ENCODE data around the gene TBCE.
"Not testable (repeated sequence)": the region's sequence is repeated elsewhere in the genome, so short reads cannot be mapped to it uniquely, and the experiment has no call there.

The TBCE gene

GRCh38 chr1:235455823-235456222 lies 88.6 kb downstream of the TBCE start:
- no peak for DNase-seq (ENCODE audit: low read depth)

- DNase-seq (ENCODE audit: low read depth) = not testable (repeated sequence)
Measured at GRCh38 chr1:235457856-235458255, 90.6 kb downstream of the TBCE start.

DNA sequence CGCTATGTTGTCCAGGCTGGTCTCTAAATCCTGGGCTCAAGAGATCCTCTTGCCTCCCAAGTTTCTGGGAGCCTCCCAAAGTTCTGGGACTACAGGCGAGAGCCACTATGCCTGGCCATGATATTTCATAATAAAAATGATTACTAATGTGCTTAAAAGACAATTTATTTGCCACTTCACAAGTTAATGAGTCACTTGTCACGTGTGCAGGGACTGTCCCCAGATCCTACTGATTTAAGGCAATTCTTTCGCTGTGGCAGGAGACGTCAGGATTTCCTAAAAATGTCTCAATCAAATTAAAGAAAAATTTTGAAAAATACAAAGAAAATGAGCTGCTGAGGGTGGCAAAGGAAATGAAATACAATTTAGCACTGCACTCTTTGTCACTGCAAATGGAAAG lies 93.5 kb downstream of the TBCE start:
- no peak for DNase-seq (ENCODE audit: low read depth)

- DNase-seq (ENCODE audit: low read depth) = no peak
Measured at GRCh38 chr1:235461954-235462353, 94.7 kb downstream of the TBCE start.

DNA sequence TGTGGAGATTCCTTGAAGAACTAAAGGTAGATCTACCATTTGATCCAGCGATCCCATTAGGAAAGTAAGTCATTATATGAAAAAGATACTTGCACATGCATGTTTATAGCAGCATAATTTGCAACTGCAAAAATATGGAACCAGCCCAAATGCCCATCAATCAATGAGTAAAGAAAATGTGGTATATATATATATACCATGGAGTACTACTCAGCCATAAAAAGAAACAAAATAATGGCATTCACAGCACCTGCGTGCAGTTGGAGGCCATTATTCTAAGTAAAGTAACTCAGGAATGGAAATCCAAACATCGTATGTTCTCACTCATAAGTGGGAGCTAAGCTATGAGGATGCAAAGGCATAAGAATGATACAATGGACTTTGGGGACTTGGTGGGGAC lies 95.6 kb downstream of the TBCE start:
- DNase-seq (ENCODE audit: low read depth) = not testable (repeated sequence)

- no peak for DNase-seq (ENCODE audit: low read depth)
Measured at GRCh38 chr1:235465066-235465465, 97.8 kb downstream of the TBCE start.

GRCh38 chr1:235468004-235468403 lies 100.8 kb downstream of the TBCE start:
- no peak for DNase-seq (ENCODE audit: low read depth)

DNA sequence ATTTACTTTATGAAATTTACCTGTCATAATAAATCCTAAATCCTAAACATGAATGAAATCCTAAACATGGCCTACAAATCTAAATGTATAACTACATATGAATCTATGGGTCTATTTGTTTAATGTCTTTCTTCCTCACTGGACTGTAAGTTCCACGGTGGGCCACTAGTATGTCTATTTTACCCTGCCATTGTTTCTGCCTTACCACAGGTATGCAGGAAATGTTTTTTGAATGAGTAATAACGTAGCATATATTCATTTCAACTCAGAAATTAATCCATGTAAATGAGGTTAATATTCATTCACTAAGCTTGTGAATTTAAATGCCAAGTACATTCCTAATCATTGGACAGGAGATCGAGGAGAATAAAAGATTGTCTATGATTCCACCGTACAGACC lies 101.7 kb downstream of the TBCE start:
- no peak for DNase-seq (ENCODE audit: low read depth)

DNA sequence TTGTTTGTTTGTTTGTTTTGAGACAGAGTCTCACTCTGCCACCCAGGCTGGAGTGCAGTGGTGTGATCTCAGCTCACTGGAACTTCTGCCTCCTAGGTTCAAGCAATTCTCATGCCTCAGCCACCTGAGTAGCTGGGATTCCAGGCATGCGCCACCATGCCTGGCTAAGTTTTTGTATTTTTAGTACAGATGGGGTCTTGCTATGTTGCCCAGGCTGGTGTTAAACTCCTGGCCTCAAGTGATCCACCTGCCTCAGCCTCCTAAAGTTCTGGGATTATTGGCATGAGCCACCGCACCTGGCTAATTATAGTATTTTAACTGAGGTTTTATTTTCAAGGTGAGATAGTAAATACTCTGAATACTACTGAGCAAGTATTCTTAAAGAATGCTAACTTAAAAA lies 102.7 kb downstream of the TBCE start:
- DNase-seq (ENCODE audit: low read depth) = not testable (repeated sequence)

DNA sequence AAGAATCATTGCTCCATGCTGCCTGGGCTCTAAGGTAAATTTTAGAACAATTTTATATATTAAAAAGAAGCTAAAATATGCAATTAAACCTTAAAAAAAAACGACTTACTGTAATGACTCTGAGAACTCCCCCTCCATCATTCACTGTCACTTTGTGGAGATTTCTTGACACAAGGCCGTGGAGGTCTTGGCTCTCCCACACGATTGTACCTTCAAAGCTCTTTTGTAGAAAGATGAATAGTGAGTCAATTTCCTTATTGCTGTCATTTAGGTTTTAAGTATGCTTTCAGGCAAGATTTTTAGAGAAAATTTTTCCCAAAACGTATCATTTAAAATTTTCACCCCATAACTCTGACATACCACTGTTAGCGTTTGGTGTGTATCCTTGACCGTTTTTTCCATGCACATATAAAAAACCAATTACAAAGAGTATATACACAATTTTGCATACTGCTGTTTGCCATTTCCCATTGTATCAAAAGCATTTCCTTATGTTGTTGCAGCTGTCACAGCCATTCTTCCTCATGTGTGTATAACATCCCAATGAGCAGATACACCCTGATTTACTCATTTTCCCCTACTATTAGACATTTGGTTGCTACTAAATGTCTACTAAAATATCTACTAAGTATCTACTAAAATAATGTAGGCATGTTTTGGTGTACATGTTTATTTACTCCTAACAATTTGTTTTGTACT lies 103.7 kb downstream of the TBCE start:
- DNase-seq (ENCODE audit: low read depth) = no peak

DNA sequence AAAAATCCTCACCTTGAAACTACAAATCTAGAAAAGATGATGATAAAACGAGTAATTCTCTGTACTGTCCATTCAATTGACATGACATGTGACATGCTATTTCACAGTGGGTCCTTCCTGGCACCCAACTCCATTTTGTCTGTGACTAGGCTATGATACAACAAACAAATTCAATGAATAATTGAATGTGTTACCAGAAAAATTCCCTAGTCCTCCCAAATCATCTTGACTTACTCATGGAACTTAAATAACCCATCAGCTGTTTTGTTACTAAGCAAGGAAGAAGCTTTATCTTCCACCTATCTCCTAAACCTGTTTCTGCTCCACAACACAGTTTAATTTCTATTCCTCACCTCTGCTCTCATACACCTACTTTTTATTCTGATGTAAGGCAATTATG lies 106.6 kb downstream of the TBCE start:
- DNase-seq (ENCODE audit: low read depth) = no peak

DNA sequence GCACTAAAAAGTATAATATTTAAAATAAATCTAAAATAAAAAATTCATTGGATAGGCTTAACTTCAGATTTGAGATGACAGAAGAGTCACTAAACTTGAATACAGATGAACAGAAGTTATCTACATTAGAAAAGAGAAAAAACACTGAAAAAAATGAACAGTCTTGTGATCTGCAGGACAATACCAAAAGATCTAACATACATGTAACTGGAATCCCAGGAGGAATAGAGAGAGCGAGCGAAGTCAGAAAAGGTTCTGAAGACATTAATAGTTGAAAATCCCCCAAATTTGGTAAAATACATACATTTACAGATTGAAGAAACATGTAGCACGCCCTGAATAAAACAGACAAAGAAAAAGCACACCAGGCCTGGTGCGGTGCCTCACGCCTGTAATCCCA lies 115.9 kb downstream of the TBCE start:
- DNase-seq (ENCODE audit: low read depth) = no peak

DNA sequence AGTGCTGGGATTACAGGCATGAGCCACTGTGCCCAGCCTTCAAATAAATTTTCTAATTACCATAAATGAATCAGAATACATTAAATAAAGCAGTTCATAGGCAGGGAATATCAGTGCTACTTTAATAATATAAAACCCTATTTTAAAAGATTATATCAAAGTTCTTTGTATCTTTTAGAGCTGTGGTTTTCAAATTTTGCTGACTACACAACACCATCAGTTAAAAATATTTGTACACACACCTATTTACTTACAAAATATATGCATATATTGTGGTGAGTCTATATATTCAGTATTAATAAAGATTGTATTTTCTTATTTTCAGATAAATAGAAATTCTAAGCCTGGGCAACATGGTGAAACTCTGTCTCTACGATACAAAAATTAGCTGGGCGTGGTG lies 118.3 kb downstream of the TBCE start:
- no peak for DNase-seq (ENCODE audit: low read depth)

DNA sequence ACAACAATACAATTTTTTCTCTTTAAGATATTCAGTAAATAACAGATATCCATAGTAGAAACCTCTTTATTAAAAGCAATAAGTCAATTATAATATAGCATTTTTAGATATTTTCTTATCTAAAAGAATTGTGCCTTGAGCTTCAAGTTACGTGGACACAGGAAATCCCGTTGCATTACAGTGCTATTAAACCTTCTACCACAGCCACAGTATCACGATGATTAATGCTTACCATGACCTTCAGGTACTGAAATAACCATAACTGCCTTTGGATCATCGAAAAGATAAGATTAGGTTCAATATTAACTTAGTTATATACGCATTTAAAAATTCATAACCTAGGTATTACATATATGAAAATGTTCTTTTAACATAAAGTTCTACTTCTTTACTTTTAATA lies 119.1 kb downstream of the TBCE start:
- no peak for DNase-seq (ENCODE audit: low read depth)

DNA sequence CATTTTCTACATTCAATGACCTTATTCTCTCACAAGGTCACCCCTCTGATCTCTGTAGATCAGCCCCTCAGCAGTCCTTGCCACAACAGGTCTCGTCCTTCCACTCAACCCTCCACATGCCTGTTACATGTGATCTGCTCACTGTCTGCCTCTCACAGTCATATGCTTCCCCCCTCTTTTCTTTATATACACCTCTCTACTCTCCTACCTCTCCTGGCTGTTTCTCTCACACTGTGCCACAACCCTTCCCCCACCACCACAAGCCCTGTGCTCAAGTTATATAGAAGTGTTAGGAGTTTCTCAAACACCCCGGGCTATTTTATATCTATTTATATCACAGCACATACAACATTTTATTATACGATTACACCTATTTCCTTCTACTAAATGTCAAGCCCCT lies 124.4 kb downstream of the TBCE start:
- no peak for DNase-seq (ENCODE audit: low read depth)

DNA sequence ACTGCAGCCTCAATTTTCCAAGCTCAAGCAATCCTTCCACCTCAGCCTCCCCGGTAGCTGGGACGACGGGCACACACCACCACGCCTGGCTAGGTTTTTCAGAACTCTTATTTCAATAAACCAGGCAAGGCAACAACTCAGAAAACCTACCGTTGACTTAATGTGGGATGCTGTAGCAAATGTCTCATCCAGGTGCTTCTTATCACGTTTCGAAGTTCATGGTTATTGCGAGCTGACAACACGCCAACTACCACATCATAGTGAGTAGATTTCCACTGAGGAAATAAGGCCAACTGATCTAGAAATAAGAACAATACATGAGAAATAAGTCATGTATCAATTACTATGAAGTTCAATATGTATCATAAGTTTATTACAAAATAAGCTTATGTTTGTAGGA lies 127.3 kb downstream of the TBCE start:
- no peak for DNase-seq (ENCODE audit: low read depth)

GRCh38 chr1:235495030-235495429 lies 127.8 kb downstream of the TBCE start:
- no peak for DNase-seq (ENCODE audit: low read depth)

- DNase-seq (ENCODE audit: low read depth) = no peak
Measured at GRCh38 chr1:235495551-235495950, 128.3 kb downstream of the TBCE start.

- DNase-seq (ENCODE audit: low read depth) = no peak
Measured at GRCh38 chr1:235500971-235501540, 133.8 kb downstream of the TBCE start.
